HG03039 (cell line): ENCODE measurements around the gene EDA2R.

Source experiments
- ATAC-seq: cut with Tn5 transposase; IDR thresholded peaks from one replicate; pipeline ENCODE4 v1.9.1; 2021; ENCODE audit warnings: mild to moderate bottlenecking, moderate library complexity; ENCODE audit not compliant: unreplicated experiment

Gene EDA2R

GRCh38 chrX:66547847-66548369 is 91.0 kb downstream of the EDA2R start:
- no peak for ATAC-seq
